A549 treated with CORT108297 at 1 μM for 4 hours (cell line): Measurements from ENCODE around the gene MARK4. TPM values are rescaled to one million over a fixed set of nuclear protein-coding genes. Genes with fewer than 3 reads are reported as not detected.

ENCODE experiments used
- total RNA-seq: library from RNA; stranded (reverse); fragments of 200-300 nt; extraction: Qiagen RNA extraction; gene quantifications from 5 replicates; pipeline ENCODE4 v1.2.3, GENCODE V29; 2022

Gene MARK4
- total RNA-seq, result 5.7 to 7.3 TPM (median 6.4 TPM) in 5 replicates

DNA sequence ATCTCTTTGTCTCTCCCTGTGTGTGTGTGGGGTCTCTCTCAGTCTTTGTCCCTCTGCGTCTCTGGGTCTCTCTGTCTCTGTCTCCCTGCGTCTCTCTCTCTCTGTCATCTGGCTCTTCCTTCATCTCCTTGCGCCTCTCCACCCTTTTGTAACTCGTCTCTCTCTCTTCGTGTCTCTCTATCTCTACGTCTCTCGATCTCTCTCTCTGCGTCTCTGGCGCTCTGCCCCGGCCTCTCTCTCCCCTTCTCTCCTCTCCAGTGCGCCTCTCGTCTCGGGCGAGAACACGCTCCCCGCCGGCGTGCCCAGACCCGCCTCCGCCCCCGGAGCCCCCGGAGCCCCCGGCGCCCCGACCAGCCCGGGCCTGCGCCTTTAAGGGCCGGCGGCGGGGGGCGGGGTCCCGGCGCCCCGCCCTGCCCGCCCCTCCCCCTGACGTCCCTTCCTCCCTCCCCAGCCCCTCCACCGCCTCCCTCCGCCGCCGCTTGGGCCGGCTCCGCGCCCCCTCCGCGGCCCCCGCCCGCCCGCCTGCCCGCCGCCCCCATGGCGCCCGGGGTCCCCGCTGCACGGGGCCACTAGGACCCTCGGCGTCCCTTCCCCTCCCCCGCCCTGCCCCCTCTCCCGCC lies at the start of gene MARK4:
MARK4 (plus strand) TSS at position 440 of the 620 bp plus-strand sequence. CDS start 318 bp downstream, outside the sequence.

DNA sequence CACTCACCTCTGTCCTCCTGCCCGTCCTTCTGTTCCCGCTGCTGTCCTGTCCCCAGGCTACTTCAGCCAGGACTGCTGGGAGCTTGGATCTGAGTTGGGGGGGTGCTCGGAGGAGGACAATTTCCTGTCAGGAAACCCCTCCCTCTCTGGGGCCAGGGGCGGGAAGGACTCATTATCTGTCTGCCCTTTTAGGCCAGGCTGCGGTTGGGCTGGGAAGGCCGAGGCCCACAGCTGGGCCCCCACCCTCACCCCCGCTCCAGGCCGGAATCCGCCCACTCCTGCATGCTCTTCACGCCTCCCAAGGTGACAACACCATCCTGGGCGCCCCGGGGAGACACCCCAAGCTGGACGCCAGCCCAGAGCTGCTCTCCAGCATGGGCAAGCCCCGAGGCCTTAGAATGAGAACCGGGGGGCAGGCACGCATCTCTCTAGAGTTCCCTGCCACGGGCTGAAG lies 5.7 kb upstream of the MARK4 start, which contains the start of gene EXOC3L2:
EXOC3L2 (minus strand) TSS at position 74 of the 454 bp plus-strand sequence. CDS start 6,362 bp downstream, outside the sequence.

GRCh38 chr19:45322744-45323281 lies 71.7 kb downstream of the MARK4 start, which contains the start of gene CKM:
TSS of gene CKM (minus strand) at chr19:45322875. CDS start at chr19:45319713, 3,162 bp downstream.

DNA sequence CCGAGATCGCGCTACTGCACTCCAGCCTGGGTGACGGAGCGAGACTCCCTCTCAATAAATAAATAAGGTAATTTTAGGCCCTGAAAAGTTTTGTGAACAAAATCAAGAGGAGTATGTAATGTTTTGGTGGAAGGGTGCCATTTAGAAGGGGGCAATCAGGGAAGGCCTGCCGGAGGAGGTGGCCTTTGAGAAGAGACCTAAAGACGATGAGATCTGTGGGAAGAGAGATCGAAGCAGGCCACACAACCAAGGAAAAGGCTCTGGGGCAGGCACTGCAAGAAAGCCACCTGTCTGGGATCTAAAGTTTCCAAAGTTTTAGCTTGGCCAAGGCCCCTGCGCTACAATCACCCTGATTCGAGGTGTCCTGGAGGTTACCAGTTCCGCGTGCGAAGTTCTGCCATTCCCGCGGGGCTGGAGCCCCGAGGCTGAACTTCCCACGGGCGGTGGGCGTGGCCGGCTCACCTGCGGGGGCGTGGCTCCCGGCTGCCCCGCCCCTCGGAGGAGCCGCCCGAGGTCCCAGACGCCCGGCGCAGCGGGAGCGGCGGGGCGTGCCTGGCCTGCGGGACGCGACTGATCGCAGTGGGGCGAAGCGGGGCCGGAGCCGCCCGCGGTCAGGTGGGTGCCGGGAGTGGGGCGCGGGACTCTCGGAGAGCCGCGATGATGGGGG lies 89.3 kb downstream of the MARK4 start, which contains the start of gene KLC3:
KLC3 (plus strand) TSS at position 519 of the 667 bp plus-strand sequence. CDS start 4,792 bp downstream, outside the sequence.

Other genes with a start within 250 kb of the MARK4 start
- gene RELB, start 249.8 kb upstream of the MARK4 start, total RNA-seq, result 28.1 to 57.8 TPM (median 50.6 TPM) in 5 replicates
- gene CLASRP, start 212.2 kb upstream of the MARK4 start, total RNA-seq, result 49.4 to 78.5 TPM (median 72.9 TPM) in 5 replicates
- gene ZNF296, start 174.8 kb upstream of the MARK4 start, total RNA-seq, result 5.3 to 12.0 TPM (median 10.1 TPM) in 5 replicates
- gene GEMIN7, start 172.0 kb upstream of the MARK4 start, total RNA-seq, result 85.7 to 94.2 TPM (median 89.0 TPM) in 5 replicates
- gene PPP1R37, start 158.1 kb upstream of the MARK4 start, total RNA-seq, result 21.1 to 33.7 TPM (median 30.5 TPM) in 5 replicates
- gene NKPD1, start 90.3 kb upstream of the MARK4 start, total RNA-seq, result 0.09 to 0.21 TPM (median 0.10 TPM) in 5 replicates
- gene TRAPPC6A, start 73.0 kb upstream of the MARK4 start, total RNA-seq, result 39.2 to 45.1 TPM (median 43.3 TPM) in 5 replicates
- gene BLOC1S3, start 72.5 kb upstream of the MARK4 start, total RNA-seq, result 10.7 to 15.5 TPM (median 14.7 TPM) in 5 replicates
- gene EXOC3L2, start 5.9 kb upstream of the MARK4 start, total RNA-seq, result 0.58 to 1.8 TPM (median 1.3 TPM) in 5 replicates
- not detected in 5 replicates for gene CKM, start 71.6 kb downstream of the MARK4 start, total RNA-seq
- 0.62 to 1.1 TPM (median 0.85 TPM) in 5 replicates for gene KLC3, start 89.5 kb downstream of the MARK4 start, total RNA-seq
- 10.7 to 15.6 TPM (median 12.6 TPM) in 5 replicates for gene ERCC2, start 119.3 kb downstream of the MARK4 start, total RNA-seq
- gene PPP1R13L, start 153.8 kb downstream of the MARK4 start, total RNA-seq, result 29.4 to 40.5 TPM (median 30.3 TPM) in 5 replicates
- 41.9 to 52.7 TPM (median 46.6 TPM) in 5 replicates for gene POLR1G, start 155.4 kb downstream of the MARK4 start, total RNA-seq
- gene ERCC1, start 172.6 kb downstream of the MARK4 start, total RNA-seq, result 127 to 168 TPM (median 156 TPM) in 5 replicates
- 11.7 to 21.6 TPM (median 17.1 TPM) in 5 replicates for gene FOSB, start 216.7 kb downstream of the MARK4 start, total RNA-seq
- gene RTN2, start 245.8 kb downstream of the MARK4 start, total RNA-seq, result 9.0 to 13.7 TPM (median 11.1 TPM) in 5 replicates
- gene PPM1N, start 247.2 kb downstream of the MARK4 start, total RNA-seq, result 6.4 to 8.3 TPM (median 7.8 TPM) in 5 replicates